Kidney (tissue), 14 donors: ENCODE data around the gene KLF6. TPM values are rescaled to one million over a fixed set of nuclear protein-coding genes. Genes with fewer than 3 reads are reported as not detected.
A peak's percentile ranks its signal among the peaks of the same experiment; 100 is the strongest.

Experiments used
- DNase-seq, 5 donors: peaks; one replicate each; pipeline ENCODE4 v3.0.0-alpha.2; 2013 to 2020
- FAIRE-seq: peaks from 2 replicates; lab custom pipeline; 2012; peaks lifted over from hg19 to GRCh38; lab: Jason Lieb, UNC
- H3K27ac ChIP-seq, 2 donors: one replicate each; pipeline ENCODE4 v1.7.0; 2013; ENCODE audit warnings: low read depth in 2 of 2, low read length in 2 of 2, inconsistent platforms in 1 of 2
- H3K27me3 ChIP-seq: one replicate; pipeline ENCODE4 v1.7.1; 2013; ENCODE audit warnings: low read length, inconsistent platforms; ENCODE audit not compliant: control insufficient read depth, insufficient read depth
- H3K36me3 ChIP-seq, 3 donors: one replicate each; pipeline versions ENCODE4 v1.7.0 to v1.7.1; 2013; ENCODE audit warnings: low read length in 3 of 3, control low read depth in 1 of 3, inconsistent platforms in 1 of 3; ENCODE audit not compliant: insufficient read depth in 3 of 3, control insufficient read depth in 2 of 3
- H3K4me1 ChIP-seq, 3 donors: one replicate each; pipeline versions ENCODE4 v1.7.0 to v1.7.1; 2013; ENCODE audit warnings: low read length in 3 of 3, inconsistent platforms in 1 of 3, low read depth in 1 of 3; ENCODE audit not compliant: control insufficient read depth in 2 of 3, insufficient read depth in 2 of 3
- H3K4me3 ChIP-seq, 3 donors: one replicate each; pipeline versions ENCODE4 v1.7.0 to v1.8.1; 2013; ENCODE audit warnings: low read length in 3 of 3, control low read depth in 1 of 3, inconsistent platforms in 1 of 3
- H3K9ac ChIP-seq, 3 donors: one replicate each; pipeline versions ENCODE4 v1.7.0 to v1.7.1; 2013; ENCODE audit warnings: low read length in 3 of 3, control low read depth in 1 of 3, inconsistent platforms in 1 of 3
- H3K9me3 ChIP-seq, 3 donors: one replicate each; pipeline versions ENCODE4 v1.7.0 to v1.7.1; 2013; ENCODE audit warnings: low read length in 3 of 3, control low read depth in 1 of 3, inconsistent platforms in 1 of 3; ENCODE audit not compliant: control insufficient read depth in 2 of 3, insufficient read depth in 1 of 3
- intact Hi-C: fragments of 100-400 bp; cut with DNase I; formaldehyde crosslinking; loops from one replicate; pipeline ENCODE4 v1.11.1; 2022
- polyA plus RNA-seq: library from polyadenylated mRNA; stranded (reverse); fragments of 350-450 nt; fragmentation: Illumina TruSeq; extraction: RNeasy Lipid Tissue Mini Kit (QIAGEN cat#74804); gene quantifications from one replicate; pipeline ENCODE4 v1.2.3, GENCODE V29; 2014; ENCODE audit warnings: low read depth, low replicate concordance; ENCODE audit not compliant: insufficient read depth
- total RNA-seq: library from RNA; stranded (reverse); fragmentation: NEBNext Ultra II Directional; extraction: Animal tissue kit (Norgen Biotek cat#: 25700); gene quantifications from one replicate; pipeline ENCODE4 v1.2.1, GENCODE V29; 2021
- TF ChIP-seq, protein P1 (sequence below): IDR thresholded peaks from 3 replicates; pipeline ENCODE4 v1.5.1; 2012; ENCODE audit warnings: mild to moderate bottlenecking, moderate library complexity, borderline replicate concordance; ENCODE audit not compliant: insufficient read depth; ENCODE audit errors: extremely low read depth
- donor health status: control.
- donor health status: control.
- donor health status: control.
- donor health status: control.
- donor health status: control.
- donor health status: DM: yes; HTN: yes; CAD: no.
- donor health status: Normal renal cell carcinoma (clear cell type).

Gene KLF6
- total and polyA plus RNA-seq, 2 donors from 2014 or later, result 27.8 to 230 TPM

DNA sequence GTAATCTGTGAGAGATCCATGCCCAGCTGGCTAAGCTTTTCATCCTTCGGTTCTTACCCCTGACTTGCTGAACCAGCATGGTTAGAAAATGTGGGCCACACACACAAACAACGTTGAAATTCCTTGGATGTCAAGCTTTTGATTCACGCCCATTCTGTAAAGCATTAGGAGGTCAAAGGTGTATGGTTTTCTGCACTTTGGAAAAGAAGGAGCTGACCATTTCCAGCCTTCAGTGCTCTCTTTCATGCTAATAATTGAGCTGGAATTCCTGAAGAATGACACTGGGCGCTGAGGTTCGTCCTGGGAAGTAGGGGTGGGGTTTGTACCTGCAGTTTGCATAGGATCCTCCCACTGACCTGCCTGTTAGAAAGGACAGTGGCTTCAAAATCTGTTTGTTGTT, 23.1 kb downstream of the KLF6 start:
- Histone ChIP-seq H3K9me3 (no peaks in the 10 kb centered on the region), H3K27ac (peak overlapping the region in 1 of 2 donors; percentile 49), H3K4me1 (peaks cover 0 to 17% (median 9%) of the 10 kb centered on the region in 3 donors), H3K9ac (no peak overlapping the region), H3K36me3 (peaks cover 0 to 3% (median 0%) of the 10 kb centered on the region in 3 donors), H3K4me3 (no peak overlapping the region), H3K27me3 (no peaks in the 10 kb centered on the region)
- no peak for FAIRE-seq
- TF ChIP-seq, protein P1, sequence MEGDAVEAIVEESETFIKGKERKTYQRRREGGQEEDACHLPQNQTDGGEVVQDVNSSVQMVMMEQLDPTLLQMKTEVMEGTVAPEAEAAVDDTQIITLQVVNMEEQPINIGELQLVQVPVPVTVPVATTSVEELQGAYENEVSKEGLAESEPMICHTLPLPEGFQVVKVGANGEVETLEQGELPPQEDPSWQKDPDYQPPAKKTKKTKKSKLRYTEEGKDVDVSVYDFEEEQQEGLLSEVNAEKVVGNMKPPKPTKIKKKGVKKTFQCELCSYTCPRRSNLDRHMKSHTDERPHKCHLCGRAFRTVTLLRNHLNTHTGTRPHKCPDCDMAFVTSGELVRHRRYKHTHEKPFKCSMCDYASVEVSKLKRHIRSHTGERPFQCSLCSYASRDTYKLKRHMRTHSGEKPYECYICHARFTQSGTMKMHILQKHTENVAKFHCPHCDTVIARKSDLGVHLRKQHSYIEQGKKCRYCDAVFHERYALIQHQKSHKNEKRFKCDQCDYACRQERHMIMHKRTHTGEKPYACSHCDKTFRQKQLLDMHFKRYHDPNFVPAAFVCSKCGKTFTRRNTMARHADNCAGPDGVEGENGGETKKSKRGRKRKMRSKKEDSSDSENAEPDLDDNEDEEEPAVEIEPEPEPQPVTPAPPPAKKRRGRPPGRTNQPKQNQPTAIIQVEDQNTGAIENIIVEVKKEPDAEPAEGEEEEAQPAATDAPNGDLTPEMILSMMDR, result no peak
- DNase-seq, result peak in 1 of 5 donors; percentile 61
- intact Hi-C loops, result no loop called here

DNA sequence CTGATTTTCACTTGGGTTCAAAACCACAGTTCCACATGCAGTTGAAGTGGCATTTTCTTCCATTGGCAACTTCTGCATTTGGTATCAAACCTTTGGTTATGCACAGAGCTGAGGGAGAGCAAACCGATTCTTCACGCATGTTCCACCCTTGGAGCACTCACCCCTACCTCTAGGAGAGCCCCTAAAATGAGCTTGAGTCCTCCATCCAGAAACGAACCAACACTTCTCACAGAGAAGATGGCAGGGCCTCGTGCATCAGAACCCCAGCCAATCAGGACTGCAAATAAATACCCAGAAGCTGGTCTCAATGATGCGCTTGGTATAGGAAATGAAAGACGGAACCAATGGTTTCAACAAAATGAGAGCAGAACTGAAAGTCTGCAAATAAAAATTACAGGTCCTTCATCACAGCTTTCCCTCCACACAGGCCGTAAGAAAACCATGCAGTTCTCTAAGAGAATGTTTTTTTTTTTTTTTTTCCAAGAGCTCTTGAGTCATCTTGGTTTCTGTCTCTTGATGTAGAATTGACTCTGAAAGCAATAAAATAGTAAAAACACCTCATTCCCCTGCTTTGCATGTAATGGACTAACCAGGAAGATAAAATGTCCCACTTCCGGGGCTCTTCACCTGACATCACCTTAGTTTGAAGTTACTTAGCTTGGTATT, 23.9 kb downstream of the KLF6 start:
- DNase-seq (no peak), FAIRE-seq (no peak)
- peaks cover 0 to 17% (median 9%) of the 10 kb centered on the region in 3 donors for H3K4me1 ChIP-seq
- H3K36me3 ChIP-seq, result peaks cover 0 to 3% (median 0%) of the 10 kb centered on the region in 3 donors
- no peak overlapping the region for H3K9ac ChIP-seq
- H3K27me3 ChIP-seq, result no peaks in the 10 kb centered on the region
- TF ChIP-seq, protein P1, result no peak
- no peak overlapping the region for H3K4me3 ChIP-seq
- intact Hi-C loops, result no loop called here
- H3K27ac ChIP-seq, result peak overlapping the region in 1 of 2 donors; percentile 26
- H3K9me3 ChIP-seq, result no peaks in the 10 kb centered on the region

DNA sequence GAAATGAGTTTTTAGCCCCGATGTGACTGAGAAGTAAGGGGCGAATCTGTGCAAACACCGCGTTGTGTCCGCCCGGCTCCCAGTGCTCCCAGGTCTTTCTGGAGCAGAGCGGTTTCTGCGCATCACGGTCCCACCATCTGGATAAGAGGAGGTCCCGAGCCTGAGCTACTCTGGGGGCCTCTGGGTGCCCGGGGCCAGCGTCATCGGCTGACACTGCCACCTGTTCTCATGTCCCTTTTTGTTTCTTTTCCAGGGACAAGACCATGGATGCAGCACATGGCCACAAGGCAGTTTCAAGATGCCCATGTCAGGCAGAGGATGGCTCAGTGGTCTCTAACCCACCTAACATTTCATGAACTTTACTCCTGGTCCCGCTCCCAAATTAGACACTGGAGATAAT, 24.9 kb downstream of the KLF6 start:
- H3K9me3 ChIP-seq, result no peaks in the 10 kb centered on the region
- no peak for FAIRE-seq
- H3K4me1 ChIP-seq, result peaks cover 0 to 13% (median 11%) of the 10 kb centered on the region in 3 donors
- H3K4me3 ChIP-seq, result no peak overlapping the region
- TF ChIP-seq, protein P1, result no peak
- no peak for DNase-seq
- no peaks in the 10 kb centered on the region for H3K27me3 ChIP-seq
- no peak overlapping the region for H3K27ac ChIP-seq
- no peaks in the 10 kb centered on the region for H3K36me3 ChIP-seq
- intact Hi-C loops, result no loop called here
- H3K9ac ChIP-seq, result no peak overlapping the region

DNA sequence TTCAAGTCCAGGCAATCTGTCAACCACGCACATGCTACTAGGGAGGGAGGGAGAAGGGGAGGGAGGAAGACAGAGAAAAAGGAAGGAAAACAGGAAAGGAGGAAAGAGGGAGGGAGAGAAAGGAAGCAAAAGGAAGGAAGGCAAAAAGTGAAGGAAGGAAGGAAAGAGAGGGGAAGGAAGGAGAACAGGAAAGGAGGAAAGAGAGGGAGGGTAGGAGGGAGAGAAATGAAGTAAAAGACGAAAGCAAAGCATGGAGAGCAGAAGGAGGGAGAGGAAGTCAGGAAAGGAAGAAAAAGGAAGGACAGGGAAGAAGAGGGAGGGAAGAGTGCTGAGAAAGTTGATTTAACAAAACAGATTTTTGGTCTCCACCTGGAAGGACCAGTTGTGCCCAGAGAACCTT, 25.6 kb downstream of the KLF6 start:
- FAIRE-seq (no peak), DNase-seq (no peak)
- intact Hi-C loops, result no loop called here
- H3K4me3 ChIP-seq, result no peak overlapping the region
- TF ChIP-seq, protein P1, result no peak
- no peaks in the 10 kb centered on the region for H3K27me3 ChIP-seq
- H3K27ac ChIP-seq, result no peak overlapping the region
- no peaks in the 10 kb centered on the region for H3K9me3 ChIP-seq
- no peak overlapping the region for H3K9ac ChIP-seq
- peaks cover 0 to 10% (median 7%) of the 10 kb centered on the region in 3 donors for H3K4me1 ChIP-seq
- H3K36me3 ChIP-seq, result no peaks in the 10 kb centered on the region
